Keratinocyte (primary cell): Measurements from ENCODE around the gene NUAK1. TPM values are rescaled to one million over a fixed set of nuclear protein-coding genes. Genes with fewer than 3 reads are reported as not detected.

Experiments
- DNase-seq: peaks from one replicate; pipeline ENCODE4 v3.0.0-alpha.2; 2011; ENCODE audit warnings: low read depth, missing footprints, low spot score
- FAIRE-seq: peaks from 2 replicates; lab custom pipeline; 2011; peaks lifted over from hg19 to GRCh38; lab: Jason Lieb, UNC
- H2AFZ ChIP-seq: 2 replicates; pipeline ENCODE4 v1.6.0; 2012; ENCODE audit warnings: low read length, control low read depth, inconsistent platforms; ENCODE audit not compliant: control insufficient read depth
- H3K27ac ChIP-seq: 2 replicates; pipeline ENCODE4 v1.5.1; 2011; ENCODE audit warnings: low read length; ENCODE audit not compliant: control insufficient read depth, insufficient read depth
- H3K27me3 ChIP-seq: 3 replicates; pipeline ENCODE4 v1.6.0; 2011; ENCODE audit warnings: low read length; ENCODE audit not compliant: control insufficient read depth, insufficient read depth; ENCODE audit errors: extremely low read depth
- H3K36me3 ChIP-seq, 2 experiments: 2 replicates in 1 of 2; 3 replicates in 1 of 2; pipeline ENCODE4 v1.5.1; 2011; ENCODE audit warnings: low read length in 2 of 2, mild to moderate bottlenecking in 1 of 2; ENCODE audit not compliant: control insufficient read depth in 2 of 2, insufficient read depth in 2 of 2; ENCODE audit errors: extremely low read depth in 1 of 2
- H3K4me1 ChIP-seq: 3 replicates; pipeline ENCODE4 v1.5.1; 2011; ENCODE audit warnings: low read length; ENCODE audit not compliant: control insufficient read depth, insufficient read depth; ENCODE audit errors: extremely low read depth
- H3K4me2 ChIP-seq: 3 replicates; pipeline ENCODE4 v1.6.0; 2011; ENCODE audit warnings: low read depth, low read length; ENCODE audit not compliant: control insufficient read depth, insufficient read depth; ENCODE audit errors: extremely low read depth
- H3K4me3 ChIP-seq, 3 experiments: fragments of 200-600 bp in 1 of 3; sonication (generic) in 1 of 3; 2 replicates in 2 of 3; 3 replicates in 1 of 3; pipeline ENCODE4 v1.5.1; 2011 to 2016; ENCODE audit warnings: low read length in 3 of 3, mild to moderate bottlenecking in 3 of 3, control low read depth in 2 of 3, inconsistent platforms in 1 of 3, low read depth in 1 of 3, mixed read lengths in 1 of 3, mixed run types in 1 of 3, moderate library complexity in 1 of 3; ENCODE audit not compliant: control insufficient read depth in 2 of 3, insufficient read depth in 2 of 3; ENCODE audit errors: extremely low read depth in 1 of 3
- H3K79me2 ChIP-seq: 2 replicates; pipeline ENCODE4 v1.6.0; 2012; ENCODE audit warnings: low read length; ENCODE audit not compliant: control insufficient read depth, insufficient read depth
- H3K9ac ChIP-seq: 3 replicates; pipeline ENCODE4 v1.6.0; 2011; ENCODE audit warnings: low read length; ENCODE audit not compliant: control insufficient read depth, insufficient read depth; ENCODE audit errors: extremely low read depth
- H3K9me1 ChIP-seq: 3 replicates; pipeline ENCODE4 v1.6.0; 2011; ENCODE audit warnings: low read length; ENCODE audit not compliant: control insufficient read depth, insufficient read depth; ENCODE audit errors: extremely low read depth
- H3K9me3 ChIP-seq: 2 replicates; pipeline ENCODE4 v1.5.1; 2012; ENCODE audit warnings: low read depth, low read length; ENCODE audit not compliant: control insufficient read depth
- H4K20me1 ChIP-seq: 3 replicates; pipeline ENCODE4 v1.6.0; 2011; ENCODE audit warnings: low read length; ENCODE audit not compliant: control insufficient read depth, insufficient read depth; ENCODE audit errors: extremely low read depth
- CTCF ChIP-seq, 3 experiments: IDR thresholded peaks in 1 of 3; conservative IDR thresholded peaks in 1 of 3; optimal IDR thresholded peaks in 1 of 3; 2 replicates in 2 of 3; 3 replicates in 1 of 3; pipeline versions ENCODE3 to v1.5.1; 2011; ENCODE audit warnings: low read length in 3 of 3, mild to moderate bottlenecking in 3 of 3, moderate library complexity in 2 of 3, control low read depth in 1 of 3, inconsistent platforms in 1 of 3; ENCODE audit not compliant: insufficient read depth in 2 of 3; ENCODE audit errors: extremely low read depth in 1 of 3
- EZH2 ChIP-seq: IDR thresholded peaks from one replicate; pipeline ENCODE4 v1.6.1; 2012; ENCODE audit warnings: inconsistent platforms, mild to moderate bottlenecking, low read length, moderate library complexity
- dilution Hi-C: fragments of 300-500 bp; cut with MboI; formaldehyde crosslinking; loops from one replicate; pipeline ENCODE4 v1.7.0; 2020; ENCODE audit warnings: low sequenced_read_pairs; ENCODE audit not compliant: extremely low pct_ligation_motif_present
- polyA plus RNA-seq, 5 experiments: library from polyadenylated mRNA; depleted of rRNA in 3 of 5; stranded (reverse) in 3 of 5; stranded (forward) in 1 of 5; unstranded in 1 of 5; fragments of >200 nt; gene quantifications; 1 replicate in 1 of 5; 2 replicates in 3 of 5; 3 replicates in 1 of 5; pipeline versions ENCODE4 v1.2.1 to v1.2.3, GENCODE V29; 2011 to 2012; ENCODE audit warnings: missing spikeins in 2 of 5, low read depth in 1 of 5, low replicate concordance in 1 of 5

Gene NUAK1
- polyA plus RNA-seq, 1 donor (not counting 4 experiments of a cell fraction or from before 2014, with no cell fraction given) = 12.3 TPM

GRCh38 chr12:106039646-106040404, 98.9 kb downstream of the NUAK1 start:
- Histone ChIP-seq H4K20me1 (no peaks in the 10 kb centered on the region), H3K36me3 (no peaks in the 10 kb centered on the region), H3K4me3 (no peak overlapping the region), H3K4me2 (no peak overlapping the region), H3K79me2 (no peaks in the 10 kb centered on the region), H2AFZ (no peak overlapping the region), H3K9me1 (no peaks in the 10 kb centered on the region), H3K27ac (no peak overlapping the region), H3K4me1 (no peaks in the 10 kb centered on the region), H3K9me3 (no peaks in the 10 kb centered on the region), H3K27me3 (no peaks in the 10 kb centered on the region), H3K9ac (no peak overlapping the region)
- FAIRE-seq (no peak), DNase-seq (no peak)
- dilution Hi-C loops = no loop called here
- TF ChIP-seq EZH2 = no peak
- TF ChIP-seq CTCF (optimal IDR thresholded peaks at IDR 0.05 in 1 of 3, IDR thresholded peaks at IDR 0.05 in 1 of 3, conservative IDR thresholded peaks at IDR 0.05 in 1 of 3; ENCODE audit: extremely low read depth in 1 of 3, insufficient read depth in 2 of 3, low read length in 3 of 3) = no peak

- dilution Hi-C loops = no loop called here
- no peak overlapping the region for H3K4me2 ChIP-seq
- H3K4me3 ChIP-seq = no peak overlapping the region
- H3K27ac ChIP-seq = no peak overlapping the region
- H3K27me3 ChIP-seq = no peaks in the 10 kb centered on the region
- H3K9me3 ChIP-seq = no peaks in the 10 kb centered on the region
- no peak for DNase-seq
- no peaks in the 10 kb centered on the region for H3K9me1 ChIP-seq
- H2AFZ ChIP-seq = no peak overlapping the region
- H4K20me1 ChIP-seq = no peaks in the 10 kb centered on the region
- no peak for FAIRE-seq
- H3K4me1 ChIP-seq = no peaks in the 10 kb centered on the region
- H3K79me2 ChIP-seq = no peaks in the 10 kb centered on the region
- H3K36me3 ChIP-seq = no peaks in the 10 kb centered on the region
- H3K9ac ChIP-seq = no peak overlapping the region
- TF ChIP-seq EZH2 = no peak
- TF ChIP-seq CTCF (optimal IDR thresholded peaks at IDR 0.05 in 1 of 3, IDR thresholded peaks at IDR 0.05 in 1 of 3, conservative IDR thresholded peaks at IDR 0.05 in 1 of 3; ENCODE audit: extremely low read depth in 1 of 3, insufficient read depth in 2 of 3, low read length in 3 of 3) = no peak
These were observed 99.5 kb downstream of the NUAK1 start for GRCh38 chr12:106039242-106039641.
